H9 (cell line): ENCODE data around the gene CROCC. TPM values are rescaled to one million over a fixed set of nuclear protein-coding genes. Genes with fewer than 3 reads are reported as not detected.

Source experiments
- DNase-seq: peaks from one replicate; pipeline ENCODE4 v3.0.0-alpha.2; 2017
- H2AFZ ChIP-seq: one replicate; pipeline ENCODE4 v1.6.1; 2013; ENCODE audit warnings: mild to moderate bottlenecking, low read length, control low read depth, moderate library complexity
- H2AK5ac ChIP-seq: 2 replicates; pipeline ENCODE4 v1.6.1; 2013; ENCODE audit warnings: low read length, control low read depth, mixed read lengths; ENCODE audit not compliant: insufficient read length
- H2BK120ac ChIP-seq: one replicate; pipeline ENCODE4 v1.6.1; 2013; ENCODE audit warnings: low read depth, mild to moderate bottlenecking, low read length, control low read depth, inconsistent platforms; ENCODE audit not compliant: poor library complexity, severe bottlenecking
- H2BK12ac ChIP-seq: 2 replicates; pipeline ENCODE4 v1.6.1; 2013; ENCODE audit warnings: low read length, control low read depth, mixed read lengths, low read depth; ENCODE audit not compliant: insufficient read length
- H2BK15ac ChIP-seq: 2 replicates; pipeline ENCODE4 v1.6.1; 2013; ENCODE audit warnings: low read depth, low read length, control low read depth
- H2BK20ac ChIP-seq: one replicate; pipeline ENCODE4 v1.6.1; 2013; ENCODE audit warnings: low read depth, mild to moderate bottlenecking, low read length, control low read depth, inconsistent platforms; ENCODE audit not compliant: poor library complexity, severe bottlenecking
- H2BK5ac ChIP-seq: 2 replicates; pipeline ENCODE4 v1.6.1; 2013; ENCODE audit warnings: low read length, control low read depth, mixed read lengths; ENCODE audit not compliant: insufficient read length
- H3K14ac ChIP-seq: 2 replicates; pipeline ENCODE4 v1.6.1; 2013; ENCODE audit warnings: low read length, control low read depth; ENCODE audit not compliant: insufficient read depth
- H3K18ac ChIP-seq: 2 replicates; pipeline ENCODE4 v1.6.1; 2013; ENCODE audit warnings: low read depth, mild to moderate bottlenecking, mixed read lengths, low read length, control low read depth; ENCODE audit not compliant: insufficient read length
- H3K23ac ChIP-seq: 2 replicates; pipeline ENCODE4 v1.6.1; 2013; ENCODE audit warnings: low read length, control low read depth, mixed read lengths, low read depth; ENCODE audit not compliant: insufficient read length
- H3K23me2 ChIP-seq: 2 replicates; pipeline ENCODE4 v1.6.1; 2013; ENCODE audit warnings: low read depth, mild to moderate bottlenecking, mixed read lengths, low read length, control low read depth; ENCODE audit not compliant: insufficient read length, poor library complexity, severe bottlenecking
- H3K27ac ChIP-seq: 2 replicates; pipeline ENCODE4 v1.5.1; 2013; ENCODE audit warnings: low read length, control low read depth, mixed read lengths, low read depth; ENCODE audit not compliant: insufficient read length
- H3K27me3 ChIP-seq: 2 replicates; pipeline ENCODE4 v1.6.1; 2013; ENCODE audit warnings: low read length, control low read depth, inconsistent platforms; ENCODE audit not compliant: insufficient read depth
- H3K4ac ChIP-seq: 2 replicates; pipeline ENCODE4 v1.6.1; 2013; ENCODE audit warnings: low read depth, mild to moderate bottlenecking, control low read depth, inconsistent platforms, low read length, moderate library complexity
- H3K4me1 ChIP-seq: 2 replicates; pipeline ENCODE4 v1.6.1; 2013; ENCODE audit warnings: low read length, control low read depth, inconsistent platforms; ENCODE audit not compliant: insufficient read depth
- H3K4me2 ChIP-seq: 2 replicates; pipeline ENCODE4 v1.6.1; 2013; ENCODE audit warnings: low read length, control low read depth, mixed read lengths; ENCODE audit not compliant: insufficient read length, insufficient read depth
- H3K56ac ChIP-seq: 2 replicates; pipeline ENCODE4 v1.6.1; 2013; ENCODE audit warnings: low read depth, mild to moderate bottlenecking, mixed read lengths, low read length, control low read depth; ENCODE audit not compliant: insufficient read length
- H3K79me1 ChIP-seq: 2 replicates; pipeline ENCODE4 v1.6.1; 2013; ENCODE audit warnings: low read depth, mild to moderate bottlenecking, moderate library complexity, low read length, control low read depth, inconsistent platforms; ENCODE audit not compliant: insufficient read depth, poor library complexity, severe bottlenecking
- H3K79me2 ChIP-seq: 2 replicates; pipeline ENCODE4 v1.6.1; 2013; ENCODE audit warnings: low read length, control low read depth, inconsistent platforms; ENCODE audit not compliant: insufficient read depth
- H3K9ac ChIP-seq: 2 replicates; pipeline ENCODE4 v1.6.1; 2013; ENCODE audit warnings: low read length, control low read depth, mixed read lengths; ENCODE audit not compliant: insufficient read length; ENCODE audit errors: extremely low read depth
- H3K9me3 ChIP-seq: one replicate; pipeline ENCODE4 v1.6.1; 2013; ENCODE audit warnings: low read depth, low read length, inconsistent platforms; ENCODE audit not compliant: control insufficient read depth
- H3T11ph ChIP-seq: one replicate; pipeline ENCODE4 v1.6.1; 2013; ENCODE audit warnings: mild to moderate bottlenecking, low read length, control low read depth, inconsistent platforms
- H4K20me1 ChIP-seq: one replicate; pipeline ENCODE4 v1.6.1; 2013; ENCODE audit not compliant: control insufficient read depth, insufficient read length, insufficient read depth
- H4K5ac ChIP-seq: 2 replicates; pipeline ENCODE4 v1.6.1; 2013; ENCODE audit warnings: low read depth, mild to moderate bottlenecking, mixed read lengths, low read length, control low read depth; ENCODE audit not compliant: insufficient read length
- H4K8ac ChIP-seq: replicated peaks from 2 replicates; pipeline ENCODE4 v1.6.1; 2013; ENCODE audit warnings: low read length, control low read depth, mixed read lengths, low read depth; ENCODE audit not compliant: insufficient read length
- H4K91ac ChIP-seq: 2 replicates; pipeline ENCODE4 v1.6.1; 2013; ENCODE audit warnings: low read depth, mild to moderate bottlenecking, moderate library complexity, mixed read lengths, low read length, control low read depth; ENCODE audit not compliant: insufficient read length
- H3K27ac Mint-ChIP-seq, 3 experiments: 2 replicates in 2 of 3; 3 replicates in 1 of 3; pipeline ENCODE4 v1.8.0; 2020 to 2021; ENCODE audit warnings: mixed read lengths in 3 of 3, mild to moderate bottlenecking in 1 of 3, moderate library complexity in 1 of 3
- H3K27me3 Mint-ChIP-seq: 2 replicates; pipeline ENCODE4 v1.8.0; 2021; ENCODE audit warnings: low read depth, mild to moderate bottlenecking, moderate library complexity, mixed read lengths
- H3K36me3 Mint-ChIP-seq, 3 experiments: 2 replicates in 2 of 3; 3 replicates in 1 of 3; pipeline ENCODE4 v1.8.0; 2020 to 2021; ENCODE audit warnings: low read depth in 3 of 3, mixed read lengths in 3 of 3; ENCODE audit not compliant: insufficient read depth in 1 of 3
- H3K4me1 Mint-ChIP-seq, 2 experiments: 2 replicates each; pipeline ENCODE4 v1.8.0; 2020; ENCODE audit warnings: mixed read lengths in 2 of 2
- H3K4me3 Mint-ChIP-seq, 2 experiments: 2 replicates in 1 of 2; 3 replicates in 1 of 2; pipeline ENCODE4 v1.8.0; 2020 to 2021; ENCODE audit warnings: mild to moderate bottlenecking in 2 of 2, mixed read lengths in 2 of 2, moderate library complexity in 1 of 2
- H3K9me3 Mint-ChIP-seq, 2 experiments: 2 replicates in 1 of 2; 3 replicates in 1 of 2; pipeline ENCODE4 v1.8.0; 2020; ENCODE audit warnings: mild to moderate bottlenecking in 2 of 2, mixed read lengths in 2 of 2, moderate library complexity in 1 of 2
- WGBS: extraction: QIAGEN DNeasy Blood & Tissue Kit; methylation state at CpG from one replicate; pipeline ENCODE4 v1.1.7; 2013; ENCODE audit warnings: missing lambda C conversion rate, low lambda C conversion rate, mixed read lengths; ENCODE audit not compliant: insufficient read length; ENCODE audit errors: extremely low coverage; 5-methylcytosine and 5-hydroxymethylcytosine counted together
- total RNA-seq: library from RNA; stranded (reverse); gene quantifications from 2 replicates; pipeline ENCODE4 v1.2.1, GENCODE V29; 2021
- TF ChIP-seq, protein P1 (sequence below): fragments of 200-600 bp; sonication (generic); conservative IDR thresholded peaks from 3 replicates; pipeline ENCODE4 v1.8.0; 2021; ENCODE audit warnings: antibody characterized with exemption, mild to moderate bottlenecking

CROCC gene
- total RNA-seq, 1 experiment from 2014 or later = 40.7 TPM

DNA sequence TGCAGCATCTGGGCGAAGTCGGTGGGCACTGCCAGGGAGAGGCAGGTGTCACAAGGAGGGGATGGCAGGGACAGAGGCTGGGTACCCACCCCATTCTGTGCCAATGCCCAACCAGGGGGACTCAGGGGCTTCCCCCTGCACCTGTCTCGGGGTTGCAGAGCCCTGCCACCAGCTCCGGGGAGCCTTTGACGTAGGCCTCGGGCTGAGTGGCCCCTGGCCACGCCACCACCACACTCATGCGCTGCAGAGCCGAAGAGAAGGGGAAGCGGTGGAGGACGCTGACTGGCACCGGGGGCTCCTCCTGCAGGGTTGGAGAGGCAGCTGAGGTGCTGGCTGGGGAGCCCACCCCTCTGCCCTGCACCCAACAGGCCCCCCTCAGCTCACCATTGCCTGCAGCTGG is 70.4 kb downstream of the CROCC start:
- H3K18ac ChIP-seq = no peak overlapping the region
- H2BK15ac ChIP-seq = no peak overlapping the region
- no peak overlapping the region for H2AFZ ChIP-seq
- H4K20me1 ChIP-seq = no peaks in the 10 kb centered on the region
- H3K23me2 ChIP-seq = no peaks in the 10 kb centered on the region
- no peak overlapping the region for H3K27ac ChIP-seq
- H3K79me1 ChIP-seq = no peaks in the 10 kb centered on the region
- Mint-ChIP-seq H3K9me3 (no peaks in the 10 kb centered on the region), H3K4me3 (no peak overlapping the region), H3K36me3 (peaks cover 9 to 30% (median 15%) of the 10 kb centered on the region in 3 experiments), H3K4me1 (0 out of 4 replicates have a peak, but pooled peaks cover under 1% of the 10 kb centered on the region in 2 experiments), H3K27me3 (no peaks in the 10 kb centered on the region), H3K27ac (no peak overlapping the region)
- H3K56ac ChIP-seq = no peak overlapping the region
- DNase-seq = no peak
- H3K9me3 ChIP-seq = no peaks in the 10 kb centered on the region
- H4K8ac ChIP-seq = no peak overlapping the region
- no peak overlapping the region for H3K4ac ChIP-seq
- H2AK5ac ChIP-seq = no peak overlapping the region
- no peak overlapping the region; the same call in 1 of the 2 replicates for H3K14ac ChIP-seq
- H3K4me1 ChIP-seq = no peaks in the 10 kb centered on the region
- H3K4me2 ChIP-seq = no peak overlapping the region
- no peak overlapping the region for H3K23ac ChIP-seq
- H3K79me2 ChIP-seq = no peaks in the 10 kb centered on the region
- no CpG with 5 or more reads among the region's 12 CpGs for WGBS
- no peak overlapping the region for H4K5ac ChIP-seq
- H2BK12ac ChIP-seq = no peak overlapping the region
- H3T11ph ChIP-seq = no peak overlapping the region
- H2BK120ac ChIP-seq = no peak overlapping the region
- no peak overlapping the region for H3K9ac ChIP-seq
- no peaks in the 10 kb centered on the region for H3K27me3 ChIP-seq
- TF ChIP-seq, protein P1, sequence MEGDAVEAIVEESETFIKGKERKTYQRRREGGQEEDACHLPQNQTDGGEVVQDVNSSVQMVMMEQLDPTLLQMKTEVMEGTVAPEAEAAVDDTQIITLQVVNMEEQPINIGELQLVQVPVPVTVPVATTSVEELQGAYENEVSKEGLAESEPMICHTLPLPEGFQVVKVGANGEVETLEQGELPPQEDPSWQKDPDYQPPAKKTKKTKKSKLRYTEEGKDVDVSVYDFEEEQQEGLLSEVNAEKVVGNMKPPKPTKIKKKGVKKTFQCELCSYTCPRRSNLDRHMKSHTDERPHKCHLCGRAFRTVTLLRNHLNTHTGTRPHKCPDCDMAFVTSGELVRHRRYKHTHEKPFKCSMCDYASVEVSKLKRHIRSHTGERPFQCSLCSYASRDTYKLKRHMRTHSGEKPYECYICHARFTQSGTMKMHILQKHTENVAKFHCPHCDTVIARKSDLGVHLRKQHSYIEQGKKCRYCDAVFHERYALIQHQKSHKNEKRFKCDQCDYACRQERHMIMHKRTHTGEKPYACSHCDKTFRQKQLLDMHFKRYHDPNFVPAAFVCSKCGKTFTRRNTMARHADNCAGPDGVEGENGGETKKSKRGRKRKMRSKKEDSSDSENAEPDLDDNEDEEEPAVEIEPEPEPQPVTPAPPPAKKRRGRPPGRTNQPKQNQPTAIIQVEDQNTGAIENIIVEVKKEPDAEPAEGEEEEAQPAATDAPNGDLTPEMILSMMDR = no peak
- no peak overlapping the region for H2BK5ac ChIP-seq
- H4K91ac ChIP-seq = no peak overlapping the region
- no peak overlapping the region for H2BK20ac ChIP-seq
